ENCODE measurements around the gene TP53.

TP53 gene

DNA sequence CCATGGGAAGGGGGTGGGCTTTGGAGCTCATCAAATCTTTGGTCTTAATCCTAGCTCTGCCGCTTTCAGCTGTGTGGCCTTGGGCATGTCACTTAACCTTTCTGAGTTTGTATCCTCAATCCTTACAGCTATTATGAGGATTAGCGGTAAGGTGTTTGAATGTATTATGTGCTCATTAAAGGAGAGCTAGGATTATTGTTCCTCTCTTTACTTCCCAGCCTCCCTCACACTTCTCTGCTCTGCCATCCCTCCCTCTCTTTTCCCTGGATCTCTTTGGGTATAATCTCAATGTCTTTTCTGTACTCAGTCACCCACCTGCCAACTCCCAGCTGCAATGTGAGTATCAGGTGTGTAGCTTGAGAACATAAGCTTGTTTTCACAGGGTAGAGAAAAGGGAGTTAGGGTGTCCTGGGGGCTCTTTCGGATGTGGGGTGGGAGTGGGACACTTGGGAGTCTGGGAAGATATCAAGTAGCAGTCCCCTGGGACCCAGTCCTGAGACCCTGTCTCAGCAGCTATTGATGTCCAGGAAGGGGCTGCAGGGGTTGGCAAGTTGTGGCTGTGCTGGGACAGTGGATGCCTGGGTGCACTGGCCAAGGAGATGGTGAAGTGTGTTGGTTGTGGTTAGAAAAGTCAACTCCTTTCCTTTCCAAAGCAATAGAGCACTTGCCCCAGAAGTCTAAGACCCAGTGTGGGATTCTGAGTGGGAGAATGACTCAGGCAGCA lies 19.5 kb upstream of the TP53 start:
- no peak for DNase-seq

DNA sequence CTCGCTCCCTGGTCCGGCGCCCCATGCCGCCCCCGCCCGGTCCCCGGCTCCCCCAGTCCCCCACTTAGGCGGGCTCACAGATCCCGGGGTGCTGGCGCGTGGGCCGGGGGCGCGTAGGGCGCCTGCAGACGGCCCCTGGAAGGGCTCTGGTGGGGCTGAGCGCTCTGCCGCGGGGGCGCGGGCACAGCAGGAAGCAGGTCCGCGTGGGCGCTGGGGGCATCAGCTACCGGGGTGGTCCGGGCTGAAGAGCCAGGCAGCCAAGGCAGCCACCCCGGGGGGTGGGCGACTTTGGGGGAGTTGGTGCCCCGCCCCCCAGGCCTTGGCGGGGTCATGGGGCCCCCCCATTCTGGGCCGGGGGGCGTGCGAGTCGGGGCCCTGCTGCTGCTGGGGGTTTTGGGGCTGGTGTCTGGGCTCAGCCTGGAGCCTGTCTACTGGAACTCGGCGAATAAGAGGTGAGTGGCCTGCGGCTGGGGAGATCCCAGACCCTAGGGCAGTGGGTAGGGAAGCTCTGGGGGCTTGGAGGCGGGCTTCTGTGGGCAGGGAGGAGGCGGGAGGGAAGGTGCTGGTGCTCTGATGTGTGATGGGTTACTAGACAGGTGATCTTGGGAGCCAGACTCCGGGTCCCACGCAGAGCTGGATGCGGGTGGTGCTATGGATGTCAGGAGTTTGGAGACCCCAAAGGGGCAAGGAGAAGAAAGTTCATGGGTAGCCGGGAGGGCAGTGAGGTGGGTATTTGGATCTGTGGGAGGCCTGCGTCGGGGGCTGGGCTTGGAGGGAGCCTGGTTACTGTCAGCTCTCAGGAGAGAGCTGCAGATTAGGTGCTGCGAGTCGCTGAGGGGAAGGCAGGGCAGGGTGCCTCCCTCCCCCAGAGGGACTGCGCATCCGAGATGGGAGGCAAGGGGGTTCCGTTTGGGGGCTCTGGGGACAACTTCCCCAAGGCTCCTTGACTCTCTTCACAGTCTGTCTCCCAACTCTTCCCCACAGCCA lies 18.3 kb upstream of the TP53 start:
- DNase-seq = no peak

DNA sequence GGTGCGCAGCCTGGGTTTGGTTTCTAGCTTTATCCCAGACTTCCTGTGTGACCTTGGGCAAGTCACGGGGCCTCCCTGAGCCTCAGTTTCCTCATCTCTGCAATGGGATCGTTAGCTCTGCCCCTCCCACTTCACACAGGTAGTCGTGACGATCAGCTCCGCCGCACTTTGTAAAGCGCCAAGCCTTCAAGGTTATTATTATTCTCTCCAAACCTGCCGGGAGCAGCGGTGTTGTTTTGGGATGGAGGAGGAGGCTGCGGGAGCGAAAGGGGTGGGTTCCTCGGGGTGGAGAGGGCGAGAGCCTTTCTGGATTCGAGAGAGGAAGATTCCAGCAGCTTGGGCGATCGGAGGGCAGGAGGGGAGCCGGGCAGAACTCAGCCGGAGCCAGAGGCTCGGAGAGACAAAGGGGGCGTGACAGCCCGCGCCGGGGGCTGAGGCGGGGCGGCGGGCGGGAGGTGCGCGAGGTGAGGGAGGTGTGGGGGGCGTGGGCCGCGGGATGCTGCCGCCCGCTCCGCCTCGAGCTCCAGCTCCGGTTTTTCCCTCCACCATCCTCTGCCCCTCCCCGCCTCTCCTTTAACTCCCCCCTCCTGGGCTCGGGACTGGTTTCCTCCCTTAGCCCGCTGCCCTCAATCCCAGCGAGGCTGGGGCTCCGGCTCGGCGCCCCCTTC lies 17.4 kb upstream of the TP53 start, which contains the start of gene EFNB3:
Gene EFNB3 (plus strand): TSS at position 602 of the 668 bp plus-strand sequence. CDS start 397 bp downstream, outside the sequence.
- DNase-seq = peak in 1 of 2 experiments; percentile 23

DNA sequence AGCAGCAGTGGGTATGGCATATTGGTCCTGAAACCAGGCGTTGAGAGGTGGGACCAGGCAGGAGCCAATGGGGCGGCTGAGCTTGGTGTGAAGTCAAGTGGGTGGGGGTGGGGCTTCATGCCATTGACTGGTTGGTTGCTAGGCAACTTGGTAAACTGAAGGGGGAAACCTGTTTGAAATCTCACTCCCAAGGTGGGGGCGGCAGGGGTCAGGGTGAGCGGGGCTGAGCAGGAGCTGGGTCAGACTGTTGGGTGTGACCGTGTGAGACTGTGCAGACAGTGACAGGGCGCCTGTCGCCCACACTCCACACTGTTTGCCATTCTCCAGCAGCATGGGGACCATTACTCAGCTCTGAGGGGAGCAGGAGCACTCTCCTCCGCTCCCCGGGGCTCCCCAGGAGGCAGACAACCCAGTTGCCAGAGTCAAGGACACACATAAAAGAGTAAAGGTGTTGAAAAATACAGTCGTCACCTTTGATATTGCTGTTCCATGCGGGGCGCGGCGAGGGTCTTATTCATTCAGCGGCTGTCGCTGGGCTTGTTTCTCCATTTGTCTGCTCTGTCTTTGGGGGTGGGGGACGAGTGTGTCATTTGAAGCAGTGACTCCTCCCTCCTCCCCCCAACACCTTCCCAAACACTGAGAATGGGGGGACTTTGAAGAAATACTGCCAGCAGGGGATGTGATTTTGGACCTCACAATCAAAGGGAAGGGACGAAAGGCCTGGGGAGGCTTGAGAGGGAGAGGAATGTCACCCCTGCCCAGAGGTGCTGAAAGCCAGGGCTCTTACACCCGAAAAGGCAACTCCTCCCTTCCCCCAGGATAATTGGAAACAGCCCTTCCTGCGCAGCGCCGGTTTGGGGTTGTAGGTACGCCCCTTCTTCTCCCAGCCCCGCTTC lies 16.5 kb upstream of the TP53 start:
- DNase-seq = peak in 1 of 2 experiments; percentile 7

DNA sequence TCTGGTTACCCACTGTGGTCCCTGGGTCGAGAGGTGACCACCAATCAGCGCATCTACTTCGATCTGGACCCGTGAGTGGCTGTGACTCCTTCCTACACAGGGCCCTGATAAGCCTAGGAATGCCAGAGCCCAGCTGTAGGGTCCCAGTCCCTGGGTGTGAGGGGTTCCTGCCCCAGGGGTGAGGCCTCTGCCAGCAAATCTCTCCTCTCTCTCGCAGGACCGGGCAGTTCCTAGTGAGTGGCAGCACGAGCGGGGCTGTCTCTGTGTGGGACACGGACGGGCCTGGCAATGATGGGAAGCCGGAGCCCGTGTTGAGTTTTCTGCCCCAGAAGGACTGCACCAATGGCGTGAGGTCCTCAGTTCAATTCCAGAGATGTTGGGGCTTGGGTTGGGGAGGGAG lies 15.5 kb upstream of the TP53 start:
- DNase-seq = no peak

DNA sequence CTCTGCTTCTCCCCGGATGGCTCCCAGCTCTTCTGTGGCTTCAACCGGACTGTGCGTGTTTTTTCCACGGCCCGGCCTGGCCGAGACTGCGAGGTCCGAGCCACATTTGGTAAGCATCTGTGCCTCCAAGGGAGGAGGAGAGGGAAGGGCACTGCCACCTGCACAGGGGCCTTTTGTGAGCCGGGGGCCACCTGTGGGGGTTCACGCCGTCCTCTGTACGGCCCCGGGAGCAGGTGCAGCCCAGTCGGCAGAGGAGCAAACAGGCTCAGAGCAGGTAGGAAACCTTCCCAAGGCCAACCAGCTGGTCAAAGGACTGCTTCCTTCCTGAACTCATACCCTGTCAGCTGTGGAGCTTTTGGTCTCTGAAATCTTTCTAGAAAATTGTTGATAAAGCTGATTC lies 14.4 kb upstream of the TP53 start:
- DNase-seq = no peak

DNA sequence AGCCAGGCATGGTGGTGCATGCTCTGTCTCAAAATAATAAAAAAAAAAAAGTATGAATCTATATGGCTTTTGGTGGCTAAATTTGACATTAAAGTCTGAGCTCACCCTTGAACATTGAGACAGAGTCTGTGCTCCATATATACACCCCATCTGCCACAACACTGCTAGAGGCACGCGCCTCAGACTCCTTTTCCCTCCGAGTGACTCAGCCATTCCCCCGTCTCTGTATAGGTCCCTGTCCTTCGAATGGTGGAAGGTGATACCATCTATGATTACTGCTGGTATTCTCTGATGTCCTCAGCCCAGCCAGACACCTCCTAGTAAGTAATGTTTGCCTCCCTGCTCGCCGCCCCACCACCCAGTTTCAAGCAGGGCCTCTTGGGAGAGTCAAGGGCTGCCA lies 13.2 kb upstream of the TP53 start:
- no peak for DNase-seq

DNA sequence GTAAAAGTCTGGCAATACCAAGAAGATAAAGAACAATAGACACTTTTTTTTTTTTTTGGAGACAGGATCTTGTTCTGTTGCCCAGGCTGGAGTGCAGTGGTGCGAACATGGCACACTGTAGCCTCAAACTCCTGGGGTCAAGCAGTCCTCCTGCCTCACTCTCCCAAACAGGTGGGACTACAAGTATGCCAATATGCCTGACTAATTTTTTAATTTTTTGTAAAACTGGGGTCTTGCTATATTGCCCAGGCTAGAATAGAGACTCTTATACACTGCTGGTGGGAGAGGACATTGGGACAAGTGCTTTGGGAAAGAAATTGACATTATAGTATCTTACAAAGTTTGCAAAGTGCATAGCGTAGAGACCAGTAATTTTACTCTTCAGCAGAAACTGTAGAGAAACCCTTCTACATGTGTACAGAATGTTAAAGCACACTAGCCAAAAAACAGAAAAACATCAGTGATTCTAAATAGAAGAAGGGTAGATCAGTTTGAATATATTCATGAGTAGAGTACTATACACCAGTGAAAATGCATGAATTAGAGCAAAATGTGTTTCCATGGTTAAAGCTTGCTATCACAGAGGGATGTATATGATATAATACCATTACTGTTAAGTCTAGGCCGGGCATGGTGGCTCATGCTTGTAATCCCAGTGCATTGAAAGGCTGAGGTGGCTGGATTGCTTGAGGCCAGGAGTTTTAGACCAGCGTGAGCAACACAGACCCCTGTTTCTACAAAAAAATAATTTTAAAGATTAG lies 10.7 kb upstream of the TP53 start:
- no peak for DNase-seq

DNA sequence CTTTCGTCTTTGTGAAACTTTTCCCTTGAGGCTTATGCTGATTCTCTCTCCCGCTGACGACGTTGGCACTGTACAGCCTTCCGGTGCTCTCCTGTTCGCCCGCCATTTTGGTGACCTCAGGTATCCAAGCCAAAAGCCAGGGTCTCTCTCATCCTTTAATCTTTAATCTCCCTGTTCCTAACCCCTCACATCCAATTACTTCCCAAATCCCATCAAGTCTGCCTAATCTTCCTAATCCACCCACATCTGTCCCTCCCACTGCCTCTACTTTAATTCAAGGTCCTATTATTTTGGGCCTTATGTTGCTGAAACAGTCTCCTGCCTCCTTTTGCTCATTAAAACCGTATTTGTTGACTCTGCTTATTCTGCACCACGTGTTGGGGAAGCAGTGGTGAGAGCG lies 8.3 kb upstream of the TP53 start:
- DNase-seq = no peak

DNA sequence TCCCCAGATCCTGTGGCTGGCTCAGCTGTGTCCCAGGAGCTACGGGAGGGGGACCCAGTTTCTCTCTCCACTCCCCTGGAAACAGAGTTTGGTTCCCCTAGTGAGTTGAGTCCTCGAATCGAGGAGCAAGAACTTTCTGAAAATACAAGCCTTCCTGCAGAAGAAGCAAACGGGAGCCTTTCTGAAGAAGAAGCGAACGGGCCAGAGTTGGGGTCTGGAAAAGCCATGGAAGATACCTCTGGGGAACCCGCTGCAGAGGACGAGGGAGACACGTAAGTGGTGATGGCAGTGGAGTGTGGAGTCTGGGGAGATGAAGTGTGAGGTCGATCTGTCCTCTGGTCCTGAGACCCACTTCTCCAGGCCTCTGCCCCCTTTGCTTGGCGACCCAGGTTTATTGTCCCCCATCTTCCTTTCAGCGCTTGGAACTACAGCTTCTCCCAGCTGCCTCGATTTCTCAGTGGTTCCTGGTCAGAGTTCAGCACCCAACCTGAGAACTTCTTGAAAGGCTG lies 1.6 kb upstream of the TP53 start:
- no peak for DNase-seq

DNA sequence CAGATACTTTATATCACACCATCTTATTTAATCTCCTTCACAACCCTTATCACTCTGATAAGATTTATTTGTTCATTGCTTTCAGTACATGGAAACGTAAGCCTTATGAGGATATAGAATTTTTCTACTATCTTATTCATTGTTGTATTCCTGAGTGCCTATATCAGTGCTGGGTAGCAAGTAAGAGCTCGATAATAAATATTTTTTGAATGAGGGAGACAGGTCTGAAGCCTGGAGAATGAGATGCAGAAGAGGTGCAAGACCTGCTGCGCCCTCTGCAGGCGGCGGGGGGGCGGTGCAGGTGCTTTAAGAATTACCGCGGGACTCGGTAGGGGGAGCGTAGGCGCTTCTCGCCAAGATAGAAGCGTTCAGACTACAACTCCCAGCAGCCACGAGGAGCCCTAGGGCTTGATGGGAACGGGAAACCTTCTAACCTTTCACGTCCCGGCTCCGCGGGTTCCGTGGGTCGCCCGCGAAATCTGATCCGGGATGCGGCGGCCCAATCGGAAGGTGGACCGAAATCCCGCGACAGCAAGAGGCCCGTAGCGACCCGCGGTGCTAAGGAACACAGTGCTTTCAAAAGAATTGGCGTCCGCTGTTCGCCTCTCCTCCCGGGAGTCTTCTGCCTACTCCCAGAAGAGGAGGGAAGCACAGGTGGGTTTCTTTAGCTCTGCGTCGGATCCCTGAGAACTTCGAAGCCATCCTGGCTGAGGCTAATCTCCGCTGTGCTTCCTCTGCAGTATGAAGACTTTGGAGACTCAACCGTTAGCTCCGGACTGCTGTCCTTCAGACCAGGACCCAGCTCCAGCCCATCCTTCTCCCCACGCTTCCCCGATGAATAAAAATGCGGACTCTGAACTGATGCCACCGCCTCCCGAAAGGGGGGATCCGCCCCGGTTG lies 868 bp upstream of the TP53 start, which contains the start of gene WRAP53:
Gene WRAP53 (plus strand): TSS at position 570 of the 900 bp plus-strand sequence. CDS start 172 bp downstream, at position 742.
- peak; percentile 85 to 94 for DNase-seq

DNA sequence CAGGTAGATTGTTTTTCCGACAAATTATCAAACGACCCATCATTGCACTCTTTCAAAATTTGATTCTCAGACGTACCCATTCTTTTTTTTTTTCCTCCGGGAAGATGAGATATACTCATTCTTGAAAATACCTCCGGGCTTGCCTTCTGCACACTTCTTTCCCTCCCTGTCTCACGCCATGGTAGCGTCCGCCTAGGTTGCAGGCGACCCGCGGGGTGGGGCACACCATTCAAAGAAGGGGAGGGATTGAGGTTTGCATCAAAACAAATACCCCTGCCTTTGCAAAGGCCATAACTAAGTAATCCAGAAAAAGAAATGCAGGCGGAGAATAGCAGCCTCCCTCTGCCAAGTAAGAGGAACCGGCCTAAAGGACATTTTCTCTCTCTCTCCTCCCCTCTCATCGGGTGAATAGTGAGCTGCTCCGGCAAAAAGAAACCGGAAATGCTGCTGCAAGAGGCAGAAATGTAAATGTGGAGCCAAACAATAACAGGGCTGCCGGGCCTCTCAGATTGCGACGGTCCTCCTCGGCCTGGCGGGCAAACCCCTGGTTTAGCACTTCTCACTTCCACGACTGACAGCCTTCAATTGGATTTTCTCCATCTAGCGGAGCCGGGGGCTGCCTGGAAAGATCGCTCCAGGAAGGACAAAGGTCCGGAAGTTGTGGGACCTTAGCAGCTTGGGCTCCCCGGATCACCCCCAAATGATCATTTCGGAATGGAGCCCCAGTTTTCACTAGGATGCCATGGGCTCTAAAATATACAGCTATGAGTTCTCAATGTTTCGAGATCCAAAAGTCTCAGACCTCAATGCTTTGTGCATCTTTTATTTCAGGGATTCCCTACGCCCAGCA lies 843 bp downstream of the TP53 start:
- DNase-seq = peak; percentile 78 to 82

DNA sequence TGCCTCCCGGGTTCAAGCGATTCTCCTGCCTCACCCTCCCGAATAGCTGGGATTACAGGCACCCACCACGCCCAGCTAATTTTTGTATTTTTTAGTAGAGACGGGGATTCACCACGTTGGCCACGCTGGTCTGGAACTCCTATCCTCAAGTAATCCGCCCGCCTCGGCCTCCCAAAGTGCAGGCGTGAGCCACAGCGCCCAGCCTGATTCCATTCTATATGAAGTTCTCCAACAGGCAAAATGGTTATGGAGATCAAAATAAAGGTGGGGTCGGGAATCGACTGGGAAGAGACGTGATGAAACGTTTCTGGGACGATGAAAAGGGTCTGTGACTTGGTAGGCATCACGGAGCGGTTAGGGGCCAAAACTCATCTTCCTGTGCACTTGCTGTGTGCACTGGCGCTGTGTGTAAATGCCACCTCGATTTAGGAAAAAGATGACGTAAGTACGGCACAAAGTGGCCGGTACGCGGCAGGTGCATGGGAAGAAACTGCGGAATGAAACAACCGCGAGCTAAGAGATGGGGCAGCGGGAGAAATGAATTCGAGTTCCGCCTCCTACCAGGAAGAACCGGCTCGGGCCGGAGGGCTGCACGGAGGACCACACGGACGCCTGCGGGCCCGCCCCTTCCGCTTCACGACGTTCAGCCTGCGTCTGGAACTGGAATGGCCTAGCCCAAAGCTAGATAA lies 1.6 kb downstream of the TP53 start:
- DNase-seq = peak; percentile 84 to 89

DNA sequence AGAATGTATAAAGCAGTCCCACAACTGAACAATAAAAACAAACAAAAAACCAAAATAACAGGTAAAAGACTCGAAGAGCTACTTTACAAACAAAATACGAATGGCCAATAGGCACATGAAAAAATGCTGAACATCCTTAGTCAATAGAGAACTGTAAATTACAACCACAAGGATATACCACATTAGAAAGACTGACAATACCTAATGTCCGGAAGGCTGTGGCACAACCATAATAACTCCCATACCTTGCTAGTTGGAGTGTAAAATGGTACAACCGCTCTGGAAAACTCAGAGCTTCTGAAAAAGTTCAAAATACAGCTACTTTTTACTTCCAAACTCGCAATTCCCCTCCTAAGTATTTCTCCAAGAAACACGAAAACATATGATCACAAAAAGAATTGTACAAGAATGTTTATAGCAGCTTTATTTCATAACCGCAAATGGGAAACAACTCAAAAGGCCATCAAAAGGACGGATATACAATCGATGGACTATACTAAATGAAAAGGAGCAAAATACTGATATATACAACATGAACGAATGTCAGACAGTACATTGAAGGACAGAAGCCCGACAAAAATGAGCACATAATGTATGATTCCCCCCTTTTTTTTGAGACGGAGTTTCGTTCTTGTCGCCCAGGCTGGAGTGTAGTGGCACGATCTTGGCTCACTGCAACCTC lies 2.3 kb downstream of the TP53 start:
- no peak for DNase-seq

DNA sequence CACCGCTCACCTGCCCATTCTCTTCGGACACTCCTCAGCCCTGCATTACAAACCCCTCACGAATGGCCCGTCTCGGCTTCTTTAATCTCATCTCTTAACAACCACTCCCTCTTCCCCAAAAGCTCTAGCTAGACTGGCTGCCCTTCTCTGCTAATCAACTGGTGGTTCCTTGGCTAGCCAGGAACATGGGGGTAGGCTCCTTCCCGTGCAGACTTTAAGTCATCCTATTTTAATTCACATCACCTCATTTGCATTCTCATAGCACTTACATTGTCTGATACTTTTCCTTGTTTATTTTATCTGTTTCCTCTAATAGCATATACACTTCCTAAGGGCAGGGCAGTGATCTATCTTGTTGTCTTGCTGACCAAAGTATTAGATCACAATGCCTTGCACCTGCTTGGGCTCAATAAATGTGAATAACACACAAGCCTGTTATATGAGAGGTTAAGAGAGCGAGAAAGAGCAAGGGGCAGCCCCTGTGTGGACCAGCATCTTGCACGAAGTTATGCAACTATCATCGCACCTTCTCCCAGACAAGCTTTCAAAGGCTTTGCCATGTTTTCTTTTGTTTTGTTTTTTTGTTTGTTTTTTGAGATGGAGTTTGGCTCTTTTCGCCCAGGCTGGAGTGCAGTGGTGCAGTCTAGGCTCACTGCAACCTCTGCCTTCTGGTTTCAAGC lies 9.8 kb downstream of the TP53 start:
- DNase-seq = no peak

DNA sequence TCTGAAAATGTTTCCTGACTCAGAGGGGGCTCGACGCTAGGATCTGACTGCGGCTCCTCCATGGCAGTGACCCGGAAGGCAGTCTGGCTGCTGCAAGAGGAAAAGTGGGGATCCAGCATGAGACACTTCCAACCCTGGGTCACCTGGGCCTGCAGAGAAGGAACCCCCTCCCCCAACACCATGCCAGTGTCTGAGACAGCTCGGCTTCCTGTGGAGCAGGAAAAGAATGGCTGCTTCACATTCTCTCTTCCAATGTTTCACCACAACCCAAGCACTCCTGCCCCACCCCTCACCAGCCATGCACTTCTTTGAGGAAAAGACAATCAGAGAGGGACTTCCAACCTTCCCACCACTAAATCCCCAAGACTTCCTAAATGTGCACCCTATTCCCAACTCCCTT lies 10.8 kb downstream of the TP53 start:
- no peak for DNase-seq

DNA sequence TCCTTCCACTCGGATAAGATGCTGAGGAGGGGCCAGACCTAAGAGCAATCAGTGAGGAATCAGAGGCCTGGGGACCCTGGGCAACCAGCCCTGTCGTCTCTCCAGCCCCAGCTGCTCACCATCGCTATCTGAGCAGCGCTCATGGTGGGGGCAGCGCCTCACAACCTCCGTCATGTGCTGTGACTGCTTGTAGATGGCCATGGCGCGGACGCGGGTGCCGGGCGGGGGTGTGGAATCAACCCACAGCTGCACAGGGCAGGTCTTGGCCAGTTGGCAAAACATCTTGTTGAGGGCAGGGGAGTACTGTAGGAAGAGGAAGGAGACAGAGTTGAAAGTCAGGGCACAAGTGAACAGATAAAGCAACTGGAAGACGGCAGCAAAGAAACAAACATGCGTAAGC lies 12.4 kb downstream of the TP53 start:
- no peak for DNase-seq
